GM23248 (cell line): ENCODE data around the gene C7. TPM values are rescaled to one million over a fixed set of nuclear protein-coding genes. Genes with fewer than 3 reads are reported as not detected.
"Not testable (repeated sequence)": the region's sequence is repeated elsewhere in the genome, so short reads cannot be mapped to it uniquely, and the experiment has no call there.

ENCODE experiments used
- DNase-seq: peaks from one replicate; pipeline ENCODE4 v3.0.0-alpha.2; 2015
- H2AFZ ChIP-seq: fragments of 200-600 bp; sonication (generic); 2 replicates; pipeline ENCODE4 v1.6.1; 2016; ENCODE audit warnings: antibody characterized with exemption
- H3F3A ChIP-seq: fragments of 200-600 bp; sonication (generic); 2 replicates; pipeline ENCODE4 v1.6.1; 2016; ENCODE audit warnings: mild to moderate bottlenecking, antibody characterized with exemption, mixed run types; ENCODE audit not compliant: insufficient read depth
- H3K27ac ChIP-seq: fragments of 200-600 bp; sonication (generic); 2 replicates; pipeline ENCODE4 v1.5.1; 2016; ENCODE audit warnings: mild to moderate bottlenecking
- H3K27me3 ChIP-seq: fragments of 200-600 bp; sonication (generic); replicated peaks from 2 replicates; pipeline ENCODE4 v1.6.1; 2016; ENCODE audit warnings: mild to moderate bottlenecking; ENCODE audit not compliant: insufficient read depth
- H3K36me3 ChIP-seq: fragments of 200-600 bp; sonication (generic); 2 replicates; pipeline ENCODE4 v1.6.1; 2016; ENCODE audit warnings: low read depth, mild to moderate bottlenecking
- H3K4me1 ChIP-seq: fragments of 200-600 bp; sonication (generic); 2 replicates; pipeline ENCODE4 v1.6.1; 2016; ENCODE audit warnings: mild to moderate bottlenecking; ENCODE audit not compliant: insufficient read depth
- H3K4me2 ChIP-seq: fragments of 200-600 bp; sonication (generic); one replicate; pipeline ENCODE4 v1.6.1; 2016; ENCODE audit warnings: mild to moderate bottlenecking; ENCODE audit not compliant: unreplicated experiment
- H3K4me3 ChIP-seq: fragments of 200-600 bp; sonication (generic); 2 replicates; pipeline ENCODE4 v1.5.1; 2016; ENCODE audit warnings: mild to moderate bottlenecking
- H3K79me2 ChIP-seq: fragments of 200-600 bp; sonication (generic); 2 replicates; pipeline ENCODE4 v1.6.1; 2016; ENCODE audit warnings: mild to moderate bottlenecking; ENCODE audit not compliant: insufficient read depth
- H3K9ac ChIP-seq: fragments of 200-600 bp; sonication (generic); 2 replicates; pipeline ENCODE4 v1.6.1; 2016; ENCODE audit warnings: mild to moderate bottlenecking
- H3K9me2 ChIP-seq: fragments of 200-600 bp; sonication (generic); 2 replicates; pipeline ENCODE4 v1.6.1; 2016; ENCODE audit warnings: mixed run types, mild to moderate bottlenecking, moderate library complexity; ENCODE audit not compliant: insufficient read depth
- H3K9me3 ChIP-seq: fragments of 200-600 bp; sonication (generic); one replicate; pipeline ENCODE4 v1.6.1; 2017; ENCODE audit warnings: low read depth
- H4K20me1 ChIP-seq: fragments of 200-600 bp; sonication (generic); 2 replicates; pipeline ENCODE4 v1.6.0; 2016; ENCODE audit not compliant: insufficient read depth
- EZH2 ChIP-seq: fragments of 200-600 bp; sonication (generic); IDR thresholded peaks from 2 replicates; pipeline ENCODE4 v1.6.1; 2018; ENCODE audit warnings: antibody characterized with exemption, mild to moderate bottlenecking; ENCODE audit not compliant: insufficient read depth, poor library complexity, severe bottlenecking
- EZH2phosphoT487 ChIP-seq: fragments of 200-600 bp; sonication (generic); IDR thresholded peaks from 2 replicates; pipeline ENCODE4 v1.6.1; 2018; ENCODE audit warnings: antibody characterized with exemption, moderate library complexity, mild to moderate bottlenecking, low read depth; ENCODE audit not compliant: insufficient read depth
- WGBS, 2 experiments: methylation state at CpG; one replicate each; pipeline ENCODE4 v1.1.6; 2015 to 2017; ENCODE audit warnings: low lambda C conversion rate in 2 of 2, low coverage in 1 of 2; ENCODE audit errors: missing lambda C conversion rate in 2 of 2; 5-methylcytosine and 5-hydroxymethylcytosine counted together
- in situ Hi-C: fragments of 300-500 bp; cut with MboI; formaldehyde crosslinking; loops from 2 replicates; pipeline ENCODE4 v1.15.0; 2020
- polyA plus RNA-seq: library from polyadenylated mRNA; unstranded; fragments of >200 nt; fragmentation: Nextera tagmentation; extraction: Ambion mirVana; gene quantifications from 2 replicates; pipeline ENCODE4 v1.2.1, GENCODE V29; 2016
- total RNA-seq: library from RNA; depleted of rRNA; stranded (reverse); fragments of >200 nt; shearing (Covaris generic); gene quantifications from 2 replicates; pipeline ENCODE4 v1.2.3, GENCODE V29; 2014

Gene C7
- total and polyA plus RNA-seq, 2 experiments from 2014 or later, result not detected

- no peaks in the 10 kb centered on the region for H3K79me2 ChIP-seq
Measured at GRCh38 chr5:40871177-40871576, 38.1 kb upstream of the C7 start.

GRCh38 chr5:40872253-40872652, 37.0 kb upstream of the C7 start:
- H3K27me3 ChIP-seq, H2AFZ ChIP-seq, H3K36me3 ChIP-seq, H3F3A ChIP-seq, H3K9ac ChIP-seq, H3K4me3 ChIP-seq, H3K4me2 ChIP-seq, in situ Hi-C loops, H3K27ac ChIP-seq, H3K9me3 ChIP-seq, H3K79me2 ChIP-seq, H4K20me1 ChIP-seq, DNase-seq, H3K4me1 ChIP-seq, H3K9me2 ChIP-seq: not testable (repeated sequence)
- 91% methylated on average over 8 of the region's 8 CpGs for WGBS, 2 experiments

More at GRCh38 chr5:40871177-40871576, 38.1 kb upstream of the C7 start:
- H3K4me1 ChIP-seq, result no peaks in the 10 kb centered on the region
- in situ Hi-C loops, result no loop called here
- TF ChIP-seq EZH2phosphoT487, result no peak
- no peak for TF ChIP-seq EZH2
- no peak overlapping the region for H3K4me2 ChIP-seq
- no peaks in the 10 kb centered on the region for H3K36me3 ChIP-seq
- no peak overlapping the region for H3K27ac ChIP-seq
- WGBS, 2 experiments, result 18 to 36% methylated on average over 4 of the region's 4 CpGs
- H3K9ac ChIP-seq, result no peak overlapping the region
- no peaks in the 10 kb centered on the region for H4K20me1 ChIP-seq
- no peaks in the 10 kb centered on the region for H3K27me3 ChIP-seq
- H3K9me3 ChIP-seq, result no peaks in the 10 kb centered on the region
- no peak overlapping the region for H2AFZ ChIP-seq
- peak; percentile 46 for DNase-seq
- H3F3A ChIP-seq, result no peaks in the 10 kb centered on the region
- H3K4me3 ChIP-seq, result no peak overlapping the region
- no peaks in the 10 kb centered on the region for H3K9me2 ChIP-seq

- DNase-seq, result no peak
- Histone ChIP-seq H3K4me3 (no peak overlapping the region), H3F3A (no peaks in the 10 kb centered on the region), H3K9ac (no peak overlapping the region), H3K9me3 (no peaks in the 10 kb centered on the region), H3K27ac (no peak overlapping the region), H2AFZ (no peak overlapping the region), H3K79me2 (no peaks in the 10 kb centered on the region), H4K20me1 (no peaks in the 10 kb centered on the region), H3K4me1 (no peaks in the 10 kb centered on the region), H3K4me2 (no peak overlapping the region), H3K36me3 (no peaks in the 10 kb centered on the region), H3K9me2 (no peaks in the 10 kb centered on the region), H3K27me3 (no peaks in the 10 kb centered on the region)
- 87 to 91% methylated on average over 3 of the region's 3 CpGs for WGBS, 2 experiments
- TF ChIP-seq EZH2phosphoT487 (no peak), EZH2 (no peak)
- in situ Hi-C loops, result no loop called here
Measured at GRCh38 chr5:40873286-40873880, 35.9 kb upstream of the C7 start.

- H3K9me2 ChIP-seq, result no peaks in the 10 kb centered on the region
- no peak overlapping the region for H3K4me2 ChIP-seq
- H3K4me3 ChIP-seq, result no peak overlapping the region
- H3K9ac ChIP-seq, result no peak overlapping the region
- no peaks in the 10 kb centered on the region for H3K9me3 ChIP-seq
- no peaks in the 10 kb centered on the region for H3F3A ChIP-seq
- in situ Hi-C loops, result loop anchor here (25.0 kb wide), 1 partner anchor 1289 kb away; no protein-coding TSS in a partner anchor
- no peaks in the 10 kb centered on the region for H3K36me3 ChIP-seq
- WGBS, 2 experiments, result 72 to 85% methylated on average over 3 of the region's 3 CpGs
- TF ChIP-seq EZH2phosphoT487, result no peak
- no peak for TF ChIP-seq EZH2
- no peak for DNase-seq
- no peaks in the 10 kb centered on the region for H3K4me1 ChIP-seq
- no peaks in the 10 kb centered on the region for H3K79me2 ChIP-seq
- H2AFZ ChIP-seq, result no peak overlapping the region
- H4K20me1 ChIP-seq, result no peaks in the 10 kb centered on the region
- H3K27me3 ChIP-seq, result no peaks in the 10 kb centered on the region
- no peak overlapping the region for H3K27ac ChIP-seq
Measured at GRCh38 chr5:40875958-40876357, 33.3 kb upstream of the C7 start.
